ENCODE results near the gene RAB12. TPM values are rescaled to one million over a fixed set of nuclear protein-coding genes. Genes with fewer than 3 reads are reported as not detected.

The RAB12 gene
- total and polyA plus RNA-seq, 2 donors from 2014 or later: 37.7 to 46.7 TPM

DNA sequence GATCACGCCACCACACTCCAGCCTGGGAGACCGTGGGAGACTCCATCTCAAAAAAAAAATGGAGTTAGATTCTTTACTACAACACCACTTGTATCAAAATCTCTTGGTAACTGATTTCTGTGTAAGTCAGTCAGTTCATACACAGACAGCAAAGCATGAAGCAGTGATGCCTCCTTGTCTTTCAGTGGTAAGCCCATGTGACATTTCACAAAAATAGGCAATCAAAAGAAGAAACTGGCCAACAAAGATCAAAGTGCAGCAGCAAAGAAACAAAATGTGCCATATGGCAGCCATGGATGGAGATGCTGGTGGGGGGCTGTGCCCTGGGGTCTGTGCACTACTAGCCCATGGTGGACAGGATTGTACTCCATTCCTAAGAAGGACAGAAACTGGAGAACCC lies 6.7 kb upstream of the RAB12 start:
- Histone ChIP-seq H3K9me3 (ENCODE audit: control insufficient read depth in 2 of 3, insufficient read depth in 1 of 3, low read length in 3 of 3) (no peaks in the 10 kb centered on the region), H3K27ac (ENCODE audit: low read depth in 2 of 2, low read length in 2 of 2) (no peak overlapping the region), H3K4me3 (ENCODE audit: low read length in 3 of 3) (no peak overlapping the region), H3K27me3 (ENCODE audit: control insufficient read depth, insufficient read depth, low read length) (no peaks in the 10 kb centered on the region), H3K9ac (ENCODE audit: low read length in 3 of 3) (no peak overlapping the region), H3K36me3 (ENCODE audit: control insufficient read depth in 2 of 3, insufficient read depth in 3 of 3, low read length in 3 of 3) (no peaks in the 10 kb centered on the region), H3K4me1 (ENCODE audit: control insufficient read depth in 2 of 3, insufficient read depth in 2 of 3, low read depth in 1 of 3, low read length in 3 of 3) (no peaks in the 10 kb centered on the region)
- intact Hi-C loops (cut with DNase I): no loop called here
- FAIRE-seq: no peak
- TF ChIP-seq, protein P1, sequence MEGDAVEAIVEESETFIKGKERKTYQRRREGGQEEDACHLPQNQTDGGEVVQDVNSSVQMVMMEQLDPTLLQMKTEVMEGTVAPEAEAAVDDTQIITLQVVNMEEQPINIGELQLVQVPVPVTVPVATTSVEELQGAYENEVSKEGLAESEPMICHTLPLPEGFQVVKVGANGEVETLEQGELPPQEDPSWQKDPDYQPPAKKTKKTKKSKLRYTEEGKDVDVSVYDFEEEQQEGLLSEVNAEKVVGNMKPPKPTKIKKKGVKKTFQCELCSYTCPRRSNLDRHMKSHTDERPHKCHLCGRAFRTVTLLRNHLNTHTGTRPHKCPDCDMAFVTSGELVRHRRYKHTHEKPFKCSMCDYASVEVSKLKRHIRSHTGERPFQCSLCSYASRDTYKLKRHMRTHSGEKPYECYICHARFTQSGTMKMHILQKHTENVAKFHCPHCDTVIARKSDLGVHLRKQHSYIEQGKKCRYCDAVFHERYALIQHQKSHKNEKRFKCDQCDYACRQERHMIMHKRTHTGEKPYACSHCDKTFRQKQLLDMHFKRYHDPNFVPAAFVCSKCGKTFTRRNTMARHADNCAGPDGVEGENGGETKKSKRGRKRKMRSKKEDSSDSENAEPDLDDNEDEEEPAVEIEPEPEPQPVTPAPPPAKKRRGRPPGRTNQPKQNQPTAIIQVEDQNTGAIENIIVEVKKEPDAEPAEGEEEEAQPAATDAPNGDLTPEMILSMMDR (IDR thresholded peaks at IDR 0.05; ENCODE audit: borderline replicate concordance, extremely low read depth, insufficient read depth): no peak
- DNase-seq: no peak

GRCh38 chr18:8603663-8604520 lies 5.3 kb upstream of the RAB12 start:
- peaks cover 0 to 4% (median 3%) of the 10 kb centered on the region in 3 donors for H3K4me1 ChIP-seq (ENCODE audit: control insufficient read depth in 2 of 3, insufficient read depth in 2 of 3, low read depth in 1 of 3, low read length in 3 of 3)
- TF ChIP-seq, protein P1 (IDR thresholded peaks at IDR 0.05; ENCODE audit: borderline replicate concordance, extremely low read depth, insufficient read depth): no peak
- no peak overlapping the region for H3K9ac ChIP-seq (ENCODE audit: low read length in 3 of 3)
- no peak overlapping the region for H3K27ac ChIP-seq (ENCODE audit: low read depth in 2 of 2, low read length in 2 of 2)
- DNase-seq (no peak), FAIRE-seq (no peak)
- intact Hi-C loops (cut with DNase I): no loop called here
- peak overlapping the region in 1 of 3 donors; percentile 15 for H3K4me3 ChIP-seq (ENCODE audit: low read length in 3 of 3)
- no peaks in the 10 kb centered on the region for H3K27me3 ChIP-seq (ENCODE audit: control insufficient read depth, insufficient read depth, low read length)
- no peaks in the 10 kb centered on the region for H3K9me3 ChIP-seq (ENCODE audit: control insufficient read depth in 2 of 3, insufficient read depth in 1 of 3, low read length in 3 of 3)
- no peaks in the 10 kb centered on the region for H3K36me3 ChIP-seq (ENCODE audit: control insufficient read depth in 2 of 3, insufficient read depth in 3 of 3, low read length in 3 of 3)

DNA sequence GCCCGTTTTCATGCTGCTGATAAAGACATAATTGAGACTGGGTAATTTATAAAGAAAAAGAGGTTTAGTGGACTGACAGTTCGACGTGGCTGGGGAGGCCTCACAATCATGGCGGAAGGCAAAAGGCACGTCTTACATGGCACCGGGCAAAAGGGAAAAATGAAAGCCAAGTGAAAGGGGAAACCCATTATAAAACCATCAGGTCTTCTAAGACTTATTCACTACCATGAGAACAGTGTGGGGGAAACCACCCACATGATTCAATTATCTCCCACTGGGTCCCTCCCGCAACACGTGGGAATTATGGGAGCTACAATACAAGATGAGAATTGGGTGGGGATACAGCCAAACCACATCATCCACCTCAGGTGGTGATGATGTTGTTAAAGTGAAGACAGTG lies 3.3 kb upstream of the RAB12 start:
- no peaks in the 10 kb centered on the region for H3K36me3 ChIP-seq (ENCODE audit: control insufficient read depth in 2 of 3, insufficient read depth in 3 of 3, low read length in 3 of 3)
- H3K9me3 ChIP-seq (ENCODE audit: control insufficient read depth in 2 of 3, insufficient read depth in 1 of 3, low read length in 3 of 3): no peaks in the 10 kb centered on the region
- peaks cover 0 to 4% (median 3%) of the 10 kb centered on the region in 3 donors for H3K4me1 ChIP-seq (ENCODE audit: control insufficient read depth in 2 of 3, insufficient read depth in 2 of 3, low read depth in 1 of 3, low read length in 3 of 3)
- H3K27me3 ChIP-seq (ENCODE audit: control insufficient read depth, insufficient read depth, low read length): no peaks in the 10 kb centered on the region
- TF ChIP-seq, protein P1 (IDR thresholded peaks at IDR 0.05; ENCODE audit: borderline replicate concordance, extremely low read depth, insufficient read depth): no peak
- intact Hi-C loops (cut with DNase I): no loop called here
- no peak overlapping the region for H3K27ac ChIP-seq (ENCODE audit: low read depth in 2 of 2, low read length in 2 of 2)
- H3K9ac ChIP-seq (ENCODE audit: low read length in 3 of 3): no peak overlapping the region
- DNase-seq (no peak), FAIRE-seq (no peak)
- no peak overlapping the region for H3K4me3 ChIP-seq (ENCODE audit: low read length in 3 of 3)
